Naive thymus-derived CD4-positive, alpha-beta T cell (primary cell): ENCODE results near the gene PI4KA. TPM values are rescaled to one million over a fixed set of nuclear protein-coding genes. Genes with fewer than 3 reads are reported as not detected.
A peak's percentile ranks its signal among the peaks of the same experiment; 100 is the strongest.
"Not testable (repeated sequence)": the region's sequence is repeated elsewhere in the genome, so short reads cannot be mapped to it uniquely, and the experiment has no call there.

Source experiments
- ATAC-seq: fragments of 150-1000 bp; cut with Tn5 transposase; 2 replicates; pipeline ENCODE4 v1.10.0; 2021; ENCODE audit warnings: mild to moderate bottlenecking, moderate library complexity
- CTCF ChIA-PET: fragments of 350-600 bp; sonication (Branson Sonifier 250); formaldehyde crosslinking; loops from one replicate; lab custom pipeline; 2021; ENCODE audit warnings: antibody characterized with exemption; lab: Charles Lee
- POLR2A ChIA-PET: fragments of 350-600 bp; sonication (Branson Sonifier 250); formaldehyde crosslinking; loops from one replicate; lab custom pipeline; 2021; ENCODE audit warnings: antibody characterized with exemption, inconsistent platforms; lab: Charles Lee
- DNase-seq, 9 donors: peaks; one replicate each; pipeline versions ENCODE4 v3.0.0 to v3.0.0-alpha.2; 2020 to 2022; ENCODE audit warnings: mixed read lengths in 1 of 9
- H3K27ac ChIP-seq: one replicate; pipeline ENCODE4 v1.7.0; 2013; ENCODE audit warnings: mild to moderate bottlenecking, low read depth, low read length, moderate library complexity
- H3K27me3 ChIP-seq, 2 donors: one replicate each; pipeline ENCODE4 v1.7.0; 2013; ENCODE audit warnings: low read length in 2 of 2, mild to moderate bottlenecking in 2 of 2, moderate library complexity in 2 of 2; ENCODE audit not compliant: control insufficient read depth in 2 of 2, insufficient read depth in 2 of 2
- H3K36me3 ChIP-seq, 3 experiments: 1 replicate in 2 of 3; 2 replicates in 1 of 3; pipeline ENCODE4 v1.7.0; 2013; ENCODE audit warnings: low read length in 3 of 3, mild to moderate bottlenecking in 3 of 3, moderate library complexity in 1 of 3; ENCODE audit not compliant: insufficient read depth in 3 of 3, control insufficient read depth in 2 of 3
- H3K4me1 ChIP-seq, 2 donors: one replicate each; pipeline ENCODE4 v1.7.0; 2013; ENCODE audit warnings: low read length in 2 of 2, mild to moderate bottlenecking in 2 of 2, moderate library complexity in 1 of 2; ENCODE audit not compliant: control insufficient read depth in 2 of 2, insufficient read depth in 2 of 2
- H3K4me3 ChIP-seq: 2 replicates; pipeline ENCODE4 v1.7.0; 2013; ENCODE audit warnings: mild to moderate bottlenecking, low read length
- H3K9me3 ChIP-seq, 3 experiments: 1 replicate in 2 of 3; 2 replicates in 1 of 3; pipeline ENCODE4 v1.7.0; 2013; ENCODE audit warnings: low read length in 3 of 3; ENCODE audit not compliant: control insufficient read depth in 2 of 3
- H3K27ac Mint-ChIP-seq, 9 donors: one replicate each; pipeline ENCODE4 v1.8.0; 2020 to 2022; ENCODE audit warnings: mixed read lengths in 9 of 9, mild to moderate bottlenecking in 8 of 9, moderate library complexity in 5 of 9, inconsistent platforms in 2 of 9
- H3K27me3 Mint-ChIP-seq, 5 donors: one replicate each; pipeline ENCODE4 v1.8.0; 2021 to 2022; ENCODE audit warnings: mixed read lengths in 5 of 5, mild to moderate bottlenecking in 1 of 5
- H3K36me3 Mint-ChIP-seq, 5 donors: one replicate each; pipeline ENCODE4 v1.8.0; 2020 to 2022; ENCODE audit warnings: mixed read lengths in 5 of 5, mild to moderate bottlenecking in 3 of 5, inconsistent platforms in 1 of 5
- H3K4me1 Mint-ChIP-seq, 7 donors: one replicate each; pipeline ENCODE4 v1.8.0; 2020 to 2022; ENCODE audit warnings: mixed read lengths in 7 of 7, mild to moderate bottlenecking in 3 of 7, inconsistent platforms in 1 of 7
- H3K4me3 Mint-ChIP-seq, 10 donors: one replicate each; pipeline ENCODE4 v1.8.0; 2020 to 2022; ENCODE audit warnings: mild to moderate bottlenecking in 10 of 10, mixed read lengths in 10 of 10, moderate library complexity in 6 of 10, inconsistent platforms in 2 of 10
- H3K9me3 Mint-ChIP-seq, 11 donors: one replicate each; pipeline ENCODE4 v1.8.0; 2020 to 2022; ENCODE audit warnings: mixed read lengths in 11 of 11, mild to moderate bottlenecking in 4 of 11, inconsistent platforms in 1 of 11, moderate library complexity in 1 of 11
- intact Hi-C, 2 donors: fragments of 100-400 bp; cut with micrococcal nuclease; formaldehyde crosslinking; loops; one replicate each; pipeline ENCODE4 v1.15.1; 2023
- polyA plus RNA-seq, 2 donors: library from polyadenylated mRNA; unstranded; fragments of 300-500 nt; fragmentation: Illumina TruSeq; gene quantifications; one replicate each; pipeline ENCODE4 v1.2.3, GENCODE V29; 2021
- total RNA-seq, 6 experiments: library from RNA in 5 of 6; stranded (reverse) in 5 of 6; gene quantifications; 1 replicate in 5 of 6; 2 replicates in 1 of 6; pipeline ENCODE4 v1.2.3 and lab custom pipeline; 2021 to 2026

Gene PI4KA
- total and polyA plus RNA-seq, 7 experiments from 2014 or later: 40.1 to 181 (median 156) TPM

DNA sequence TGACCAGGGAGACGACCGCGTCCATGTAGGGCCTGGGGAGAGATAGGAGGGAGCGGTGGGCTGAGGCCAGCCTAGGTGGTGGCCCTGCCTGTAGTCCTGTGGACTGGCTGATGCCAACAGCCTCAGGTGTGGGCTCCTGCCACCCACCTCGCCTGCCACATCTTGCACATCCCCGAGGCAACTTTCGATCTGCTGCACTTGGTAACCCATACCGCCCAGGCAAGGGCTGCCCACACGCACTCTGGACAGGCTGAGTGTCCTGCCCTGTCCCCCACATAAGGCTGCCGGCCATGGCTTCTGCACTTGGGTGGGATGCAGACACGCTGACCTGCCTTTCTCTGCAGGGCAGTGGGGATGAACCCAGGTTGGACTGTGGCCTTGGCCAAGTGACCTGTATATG is 148.6 kb downstream of the PI4KA start:
- H3K9me3 Mint-ChIP-seq, H3K4me3 ChIP-seq, H3K36me3 ChIP-seq, H3K27ac ChIP-seq, H3K27ac Mint-ChIP-seq, H3K9me3 ChIP-seq, H3K4me1 Mint-ChIP-seq, DNase-seq, H3K27me3 ChIP-seq, H3K4me1 ChIP-seq, ATAC-seq, POLR2A ChIA-PET, H3K4me3 Mint-ChIP-seq, CTCF ChIA-PET, H3K27me3 Mint-ChIP-seq: not testable (repeated sequence)
- intact Hi-C loops: loop anchor here (10.0 kb wide), 2 partner anchors 385 to 415 kb away; partner anchors contain the start of gene DGCR6L (in 1 of the 2)
- peaks cover 0 to 11% (median 0%) of the 10 kb centered on the region in 5 donors for H3K36me3 Mint-ChIP-seq

GRCh38 chr22:20707549-20708118 is 151.0 kb downstream of the PI4KA start:
- peak overlapping the region in 1 of 9 donors; percentile 25 for H3K27ac Mint-ChIP-seq
- peaks cover 0 to 17% (median 0%) of the 10 kb centered on the region in 5 donors for H3K27me3 Mint-ChIP-seq
- H3K9me3 Mint-ChIP-seq, H3K4me3 ChIP-seq, H3K27me3 ChIP-seq, H3K4me3 Mint-ChIP-seq, H3K36me3 ChIP-seq, ATAC-seq, CTCF ChIA-PET, H3K27ac ChIP-seq, H3K4me1 ChIP-seq, DNase-seq, H3K9me3 ChIP-seq, POLR2A ChIA-PET: not testable (repeated sequence)
- intact Hi-C loops: loop anchor here (10.0 kb wide), 2 partner anchors 383 to 413 kb away; partner anchors contain the start of gene DGCR6L (in 1 of the 2)
- peaks cover 0 to 11% (median 0%) of the 10 kb centered on the region in 5 donors for H3K36me3 Mint-ChIP-seq
- peaks cover 5 to 12% (median 7%) of the 10 kb centered on the region in 7 donors for H3K4me1 Mint-ChIP-seq

DNA sequence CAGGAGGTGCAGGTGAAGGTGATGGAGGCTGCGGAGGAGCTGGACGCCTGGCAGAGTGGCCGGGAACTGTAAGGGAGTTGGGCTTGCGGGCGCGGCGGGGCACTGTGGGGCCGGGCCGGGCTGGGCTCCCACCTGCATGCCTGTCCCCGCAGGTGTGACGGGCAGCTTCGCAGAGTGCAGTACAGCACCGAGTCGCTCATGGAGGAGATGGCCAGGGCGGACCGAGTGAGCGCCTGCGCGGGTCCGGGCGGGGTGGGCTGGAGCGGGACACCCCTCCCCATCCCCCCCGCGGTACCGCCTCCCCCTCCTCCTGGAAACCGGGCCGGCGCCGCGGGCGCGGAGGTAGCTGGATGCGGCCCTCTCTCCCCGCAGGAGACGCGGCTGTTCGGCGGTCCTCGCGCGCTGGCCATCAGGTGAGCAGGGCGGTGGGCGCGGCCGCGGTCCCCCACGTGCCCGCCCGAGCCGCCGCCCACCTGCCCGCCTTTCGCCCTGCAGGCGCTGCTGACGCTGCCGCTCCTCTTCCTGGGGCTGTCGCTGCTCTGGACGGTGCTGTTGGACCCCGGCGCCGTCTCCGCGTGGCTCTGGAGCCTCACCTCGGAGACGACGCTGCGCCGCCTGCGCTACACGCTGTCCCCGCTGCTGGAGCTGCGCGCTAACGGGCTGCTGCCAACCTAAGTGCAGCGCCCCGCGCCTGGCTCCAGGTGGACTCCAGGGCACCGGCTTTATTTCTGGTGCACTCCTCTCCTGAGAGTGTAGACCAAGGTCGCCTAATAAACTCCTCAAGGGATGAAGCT is 154.6 kb downstream of the PI4KA start:
- ATAC-seq, H3K4me3 ChIP-seq, H3K27ac ChIP-seq, H3K4me1 ChIP-seq, H3K27me3 ChIP-seq, H3K36me3 Mint-ChIP-seq, H3K9me3 Mint-ChIP-seq, CTCF ChIA-PET, H3K9me3 ChIP-seq, H3K36me3 ChIP-seq: not testable (repeated sequence)
- Mint-ChIP-seq H3K27me3 (peaks cover 0 to 23% (median 0%) of the 10 kb centered on the region in 5 donors), H3K4me1 (peaks cover 10 to 25% (median 14%) of the 10 kb centered on the region in 7 donors), H3K27ac (peak overlapping the region in 1 of 9 donors; percentile 63), H3K4me3 (peak overlapping the region; percentile 60 to 96 (median 73))
- POLR2A ChIA-PET: interaction anchor here (1.0 to 2.1 kb wide), 6 partner anchors 134 to 310 kb away, joined by 3 to 16 read pairs (median 6); partner anchors contain the start of gene ZNF74
- intact Hi-C loops: loop anchor here (2.0 to 10.0 kb wide), 9 partner anchors 38 to 409 kb away; partner anchors contain the start of genes DGCR6L (in 1 of the 2), PI4KA (in 1 of the 2), SNAP29 (in 1 of the 2) and THAP7 (in 1 of the 2)
- peak; percentile 9 to 44 (median 22) for DNase-seq

- CTCF ChIA-PET, H3K4me3 ChIP-seq, H3K9me3 Mint-ChIP-seq, H3K4me1 ChIP-seq, H3K36me3 ChIP-seq, H3K27ac ChIP-seq, H3K9me3 ChIP-seq, H3K36me3 Mint-ChIP-seq, H3K27me3 ChIP-seq: not testable (repeated sequence)
- Mint-ChIP-seq H3K27me3 (peaks cover 0 to 24% (median 0%) of the 10 kb centered on the region in 5 donors), H3K27ac (peak overlapping the region in 3 of 9 donors; percentile 70 to 99 (median 71)), H3K4me1 (peaks cover 10 to 25% (median 14%) of the 10 kb centered on the region in 7 donors), H3K4me3 (peak overlapping the region; percentile 87 to 99 (median 96))
- DNase-seq (peak in 3 of 9 donors; percentile 56 to 77 (median 69)), ATAC-seq (peak; percentile 23)
- intact Hi-C loops: loop anchor here (2.0 to 10.0 kb wide), 9 partner anchors 39 to 409 kb away; partner anchors contain the start of genes DGCR6L (in 1 of the 2), PI4KA (in 1 of the 2), SNAP29 (in 1 of the 2) and THAP7 (in 1 of the 2)
- POLR2A ChIA-PET: interaction anchor here (1.0 to 2.1 kb wide), 8 partner anchors 133 to 309 kb away, joined by 3 to 16 read pairs (median 6); partner anchors contain the start of gene ZNF74
Measured at GRCh38 chr22:20703414-20703806, 155.2 kb downstream of the PI4KA start.

GRCh38 chr22:20702546-20703413 is 155.8 kb downstream of the PI4KA start:
- not testable (repeated sequence) for H3K4me1 ChIP-seq, H3K36me3 Mint-ChIP-seq, H3K36me3 ChIP-seq, H3K9me3 ChIP-seq, H3K9me3 Mint-ChIP-seq, H3K27me3 ChIP-seq
- ChIA-PET POLR2A (interaction anchor here (1.0 to 2.1 kb wide), 11 partner anchors 132 to 309 kb away, joined by 3 to 16 read pairs (median 5); partner anchors contain the start of genes THAP7 and ZNF74), CTCF (interaction anchor here (0.6 kb wide), 1 partner anchor 146 kb away, joined by 4 read pairs; no protein-coding TSS in a partner anchor)
- ATAC-seq: peak; percentile 92
- H3K4me3 ChIP-seq: peak overlapping the region; percentile 56
- Mint-ChIP-seq H3K4me3 (peak overlapping the region; percentile 87 to 99 (median 96)), H3K27ac (peak overlapping the region; percentile 97 to 100 (median 99)), H3K4me1 (peaks cover 10 to 26% (median 14%) of the 10 kb centered on the region in 7 donors), H3K27me3 (peaks cover 0 to 24% (median 0%) of the 10 kb centered on the region in 5 donors)
- intact Hi-C loops: loop anchor here (1.0 to 10.0 kb wide), 12 partner anchors 40 to 408 kb away; partner anchors contain the start of genes DGCR6L (in 1 of the 2), KLHL22 (in 1 of the 2), PI4KA (in 1 of the 2) and SNAP29 (in 1 of the 2)
- DNase-seq: peak; percentile 93 to 99 (median 96)
- peak overlapping the region; percentile 73 for H3K27ac ChIP-seq
